ENCODE measurements around the gene DICER1.

- TF ChIP-seq, protein P1, sequence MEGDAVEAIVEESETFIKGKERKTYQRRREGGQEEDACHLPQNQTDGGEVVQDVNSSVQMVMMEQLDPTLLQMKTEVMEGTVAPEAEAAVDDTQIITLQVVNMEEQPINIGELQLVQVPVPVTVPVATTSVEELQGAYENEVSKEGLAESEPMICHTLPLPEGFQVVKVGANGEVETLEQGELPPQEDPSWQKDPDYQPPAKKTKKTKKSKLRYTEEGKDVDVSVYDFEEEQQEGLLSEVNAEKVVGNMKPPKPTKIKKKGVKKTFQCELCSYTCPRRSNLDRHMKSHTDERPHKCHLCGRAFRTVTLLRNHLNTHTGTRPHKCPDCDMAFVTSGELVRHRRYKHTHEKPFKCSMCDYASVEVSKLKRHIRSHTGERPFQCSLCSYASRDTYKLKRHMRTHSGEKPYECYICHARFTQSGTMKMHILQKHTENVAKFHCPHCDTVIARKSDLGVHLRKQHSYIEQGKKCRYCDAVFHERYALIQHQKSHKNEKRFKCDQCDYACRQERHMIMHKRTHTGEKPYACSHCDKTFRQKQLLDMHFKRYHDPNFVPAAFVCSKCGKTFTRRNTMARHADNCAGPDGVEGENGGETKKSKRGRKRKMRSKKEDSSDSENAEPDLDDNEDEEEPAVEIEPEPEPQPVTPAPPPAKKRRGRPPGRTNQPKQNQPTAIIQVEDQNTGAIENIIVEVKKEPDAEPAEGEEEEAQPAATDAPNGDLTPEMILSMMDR (IDR thresholded peaks at IDR 0.05; ENCODE audit: insufficient read depth, low read depth, low read length): no peak
- TF ChIP-seq EZH2 (IDR thresholded peaks at IDR 0.05; ENCODE audit: insufficient read depth, low read length): no peak
Measured at GRCh38 chr14:95092723-95093122, 64.6 kb downstream of the DICER1 start.

Measured in astrocyte (in vitro differentiated cells and primary cell).